OCI-LY1 (cell line): ENCODE data around the gene BICD1.

Source experiments
- H2AFZ ChIP-seq: fragments of 200-600 bp; sonication (generic), shearing (Covaris generic); 2 replicates; pipeline ENCODE4 v1.6.0; 2014; ENCODE audit warnings: antibody characterized with exemption, mild to moderate bottlenecking, low read length
- H3F3A ChIP-seq: fragments of 200-600 bp; sonication (generic), shearing (Covaris generic); 2 replicates; pipeline ENCODE4 v1.6.0; 2014; ENCODE audit warnings: mild to moderate bottlenecking, antibody characterized with exemption, low read length, moderate library complexity; ENCODE audit not compliant: insufficient read depth
- H3K27ac ChIP-seq: fragments of 200-600 bp; sonication (generic); 2 replicates; pipeline ENCODE4 v1.5.1; 2014; ENCODE audit warnings: low read length, mixed run types, mild to moderate bottlenecking, low read depth; ENCODE audit not compliant: poor library complexity, severe bottlenecking
- H3K27me3 ChIP-seq: fragments of 200-600 bp; sonication (generic); 2 replicates; pipeline ENCODE4 v1.6.0; 2014; ENCODE audit warnings: antibody characterized with exemption, mild to moderate bottlenecking, low read length, moderate library complexity; ENCODE audit not compliant: insufficient read depth
- H3K36me3 ChIP-seq: fragments of 200-600 bp; sonication (generic); 2 replicates; pipeline ENCODE4 v1.6.1; 2014; ENCODE audit warnings: mild to moderate bottlenecking, antibody characterized with exemption, low read length, moderate library complexity, mixed read lengths; ENCODE audit not compliant: insufficient read depth
- H3K4me1 ChIP-seq: fragments of 200-600 bp; sonication (generic); 2 replicates; pipeline ENCODE4 v1.5.1; 2014; ENCODE audit warnings: mild to moderate bottlenecking, low read length, moderate library complexity; ENCODE audit not compliant: insufficient read depth, severe bottlenecking
- H3K4me2 ChIP-seq: fragments of 200-600 bp; sonication (generic), shearing (Covaris generic); 2 replicates; pipeline ENCODE4 v1.6.1; 2014; ENCODE audit warnings: low read length
- H3K4me3 ChIP-seq: fragments of 200-600 bp; sonication (generic); 2 replicates; pipeline ENCODE4 v1.5.1; 2014; ENCODE audit warnings: low read length, low read depth, mild to moderate bottlenecking, mixed read lengths; ENCODE audit not compliant: poor library complexity, severe bottlenecking
- H3K79me2 ChIP-seq: fragments of 200-600 bp; shearing (Covaris generic); 2 replicates; pipeline ENCODE4 v1.6.1; 2016; ENCODE audit warnings: mixed run types, low read length, mixed read lengths; ENCODE audit not compliant: insufficient read depth
- H3K9ac ChIP-seq: fragments of 200-600 bp; sonication (generic), shearing (Covaris generic); 2 replicates; pipeline ENCODE4 v1.6.1; 2014; ENCODE audit warnings: mild to moderate bottlenecking, low read length, mixed read lengths
- H3K9me2 ChIP-seq: fragments of 200-600 bp; sonication (generic), shearing (Covaris generic); 2 replicates; pipeline ENCODE4 v1.6.1; 2014; ENCODE audit warnings: low read depth, mild to moderate bottlenecking, low read length, mixed read lengths
- H3K9me3 ChIP-seq: fragments of 200-600 bp; shearing (Covaris generic); 2 replicates; pipeline ENCODE4 v1.6.1; 2014; ENCODE audit warnings: low read length, mixed read lengths
- H4K20me1 ChIP-seq: fragments of 200-600 bp; sonication (generic), shearing (Covaris generic); 2 replicates; pipeline ENCODE4 v1.6.0; 2016; ENCODE audit warnings: mild to moderate bottlenecking, low read length; ENCODE audit not compliant: insufficient read depth
- CTCF ChIP-seq: fragments of 200-600 bp; sonication (generic), shearing (Covaris generic); IDR thresholded peaks from 2 replicates; pipeline ENCODE4 v1.5.1; 2017; ENCODE audit warnings: mild to moderate bottlenecking, antibody characterized with exemption, low read length, moderate library complexity, mixed read lengths
- EZH2 ChIP-seq: fragments of 200-600 bp; sonication (generic), shearing (Covaris generic); IDR thresholded peaks from 2 replicates; pipeline ENCODE4 v1.8.0; 2017; ENCODE audit warnings: borderline replicate concordance, mixed run types, mild to moderate bottlenecking, antibody characterized with exemption, low read length, moderate library complexity, mixed read lengths

BICD1 gene

GRCh38 chr12:32170437-32170998, 63.9 kb downstream of the BICD1 start:
- Histone ChIP-seq H3K27me3 (no peaks in the 10 kb centered on the region), H2AFZ (no peak overlapping the region), H4K20me1 (no peaks in the 10 kb centered on the region), H3K4me1 (peaks cover 15% of the 10 kb centered on the region), H3K4me2 (no peak overlapping the region), H3K9me2 (no peaks in the 10 kb centered on the region), H3K27ac (no peak overlapping the region), H3K4me3 (no peak overlapping the region), H3K9ac (no peak overlapping the region), H3K9me3 (no peaks in the 10 kb centered on the region; the same call in 1 of the 2 replicates), H3K79me2 (no peaks in the 10 kb centered on the region), H3K36me3 (peaks cover 17% of the 10 kb centered on the region), H3F3A (no peaks in the 10 kb centered on the region)
- TF ChIP-seq EZH2 (no peak), CTCF (no peak)

GRCh38 chr12:32171211-32171610, 64.6 kb downstream of the BICD1 start:
- no peak for TF ChIP-seq EZH2
- no peak for TF ChIP-seq CTCF

GRCh38 chr12:32176606-32177005, 70.0 kb downstream of the BICD1 start:
- no peak overlapping the region for H3K27ac ChIP-seq
- peaks cover 9% of the 10 kb centered on the region; the same call in 1 of the 2 replicates for H3K79me2 ChIP-seq

More at GRCh38 chr12:32171211-32171610, 64.6 kb downstream of the BICD1 start:
- H3F3A ChIP-seq = no peaks in the 10 kb centered on the region
- H3K36me3 ChIP-seq = peaks cover 22% of the 10 kb centered on the region; the same call in 1 of the 2 replicates
- no peak overlapping the region for H3K4me3 ChIP-seq
- H3K4me2 ChIP-seq = no peak overlapping the region
- H3K9me3 ChIP-seq = no peaks in the 10 kb centered on the region; the same call in 1 of the 2 replicates
- H3K9me2 ChIP-seq = no peaks in the 10 kb centered on the region
- no peak overlapping the region for H3K9ac ChIP-seq
- no peaks in the 10 kb centered on the region for H4K20me1 ChIP-seq
- no peak overlapping the region for H2AFZ ChIP-seq
- peaks cover 4% of the 10 kb centered on the region; the same call in 1 of the 2 replicates for H3K79me2 ChIP-seq
- H3K27ac ChIP-seq = no peak overlapping the region
- peaks cover 15% of the 10 kb centered on the region for H3K4me1 ChIP-seq
- H3K27me3 ChIP-seq = no peaks in the 10 kb centered on the region

More at GRCh38 chr12:32176606-32177005, 70.0 kb downstream of the BICD1 start:
- no peak overlapping the region for H2AFZ ChIP-seq
- H3K4me2 ChIP-seq = no peak overlapping the region
- H3K36me3 ChIP-seq = peaks cover 23% of the 10 kb centered on the region
- no peaks in the 10 kb centered on the region for H3F3A ChIP-seq
- no peaks in the 10 kb centered on the region for H3K9me3 ChIP-seq
- no peak overlapping the region for H3K9ac ChIP-seq
- no peak overlapping the region for H3K4me3 ChIP-seq
- no peaks in the 10 kb centered on the region for H3K9me2 ChIP-seq
- no peaks in the 10 kb centered on the region for H3K27me3 ChIP-seq
- H3K4me1 ChIP-seq = peaks cover 13% of the 10 kb centered on the region
- H4K20me1 ChIP-seq = no peaks in the 10 kb centered on the region
- TF ChIP-seq EZH2 (no peak), CTCF (no peak)
